Mucosa of stomach (tissue), 1 donor: ENCODE measurements around the gene SVEP1.

Experiments used
- H3K27me3 ChIP-seq: one replicate; pipeline ENCODE4 v1.7.0; 2013; ENCODE audit warnings: mild to moderate bottlenecking, low read length; ENCODE audit not compliant: control insufficient read depth, insufficient read depth
- H3K36me3 ChIP-seq: one replicate; pipeline ENCODE4 v1.7.0; 2013; ENCODE audit warnings: low read length; ENCODE audit not compliant: control insufficient read depth, insufficient read depth
- H3K4me1 ChIP-seq: one replicate; pipeline ENCODE4 v1.7.0; 2013; ENCODE audit warnings: mild to moderate bottlenecking, low read length; ENCODE audit not compliant: control insufficient read depth, insufficient read depth
- H3K4me3 ChIP-seq: one replicate; pipeline ENCODE4 v1.7.0; 2013; ENCODE audit warnings: low read length
- H3K9ac ChIP-seq: one replicate; pipeline ENCODE4 v1.7.0; 2013; ENCODE audit warnings: mild to moderate bottlenecking, low read length, moderate library complexity
- H3K9me3 ChIP-seq: one replicate; pipeline ENCODE4 v1.7.0; 2013; ENCODE audit warnings: mild to moderate bottlenecking, low read length, moderate library complexity; ENCODE audit not compliant: control insufficient read depth
- donor health status: Pancreatic carcinoma.

Gene SVEP1

GRCh38 chr9:110573305-110573704, 6.2 kb downstream of the SVEP1 start:
- Histone ChIP-seq H3K4me3 (no peak overlapping the region), H3K36me3 (no peaks in the 10 kb centered on the region), H3K9ac (no peak overlapping the region), H3K9me3 (no peaks in the 10 kb centered on the region), H3K4me1 (no peaks in the 10 kb centered on the region), H3K27me3 (no peaks in the 10 kb centered on the region)

- Histone ChIP-seq H3K36me3 (no peaks in the 10 kb centered on the region), H3K4me1 (no peaks in the 10 kb centered on the region), H3K27me3 (no peaks in the 10 kb centered on the region), H3K9ac (no peak overlapping the region), H3K9me3 (no peaks in the 10 kb centered on the region), H3K4me3 (no peak overlapping the region)
Measured at GRCh38 chr9:110571801-110572483, 7.6 kb downstream of the SVEP1 start.

GRCh38 chr9:110566156-110566555, 13.4 kb downstream of the SVEP1 start:
- H3K4me1 ChIP-seq = no peaks in the 10 kb centered on the region
- no peaks in the 10 kb centered on the region for H3K36me3 ChIP-seq
- no peak overlapping the region for H3K4me3 ChIP-seq
- H3K27me3 ChIP-seq = no peaks in the 10 kb centered on the region
- no peak overlapping the region for H3K9ac ChIP-seq
- H3K9me3 ChIP-seq = no peaks in the 10 kb centered on the region

- H3K36me3 ChIP-seq = no peaks in the 10 kb centered on the region
- H3K4me1 ChIP-seq = no peaks in the 10 kb centered on the region
- no peak overlapping the region for H3K4me3 ChIP-seq
- H3K9ac ChIP-seq = no peak overlapping the region
- H3K27me3 ChIP-seq = no peaks in the 10 kb centered on the region
- no peaks in the 10 kb centered on the region for H3K9me3 ChIP-seq
Measured at GRCh38 chr9:110561826-110562225, 17.7 kb downstream of the SVEP1 start.

- no peaks in the 10 kb centered on the region for H3K27me3 ChIP-seq
- H3K4me3 ChIP-seq = no peak overlapping the region
- H3K36me3 ChIP-seq = no peaks in the 10 kb centered on the region
- no peaks in the 10 kb centered on the region for H3K4me1 ChIP-seq
- H3K9ac ChIP-seq = no peak overlapping the region
- H3K9me3 ChIP-seq = no peaks in the 10 kb centered on the region
Measured at GRCh38 chr9:110559869-110560268, 19.7 kb downstream of the SVEP1 start.

GRCh38 chr9:110555551-110556331, 23.8 kb downstream of the SVEP1 start:
- Histone ChIP-seq H3K4me1 (no peaks in the 10 kb centered on the region), H3K9ac (no peak overlapping the region), H3K4me3 (no peak overlapping the region)

GRCh38 chr9:110546411-110546871, 33.1 kb downstream of the SVEP1 start:
- no peak overlapping the region for H3K4me3 ChIP-seq
- no peaks in the 10 kb centered on the region for H3K4me1 ChIP-seq
- H3K9me3 ChIP-seq = no peaks in the 10 kb centered on the region
- H3K27me3 ChIP-seq = no peaks in the 10 kb centered on the region
- H3K36me3 ChIP-seq = no peaks in the 10 kb centered on the region
- no peak overlapping the region for H3K9ac ChIP-seq

More at GRCh38 chr9:110555551-110556331, 23.8 kb downstream of the SVEP1 start:
- H3K36me3 ChIP-seq = no peaks in the 10 kb centered on the region
- no peaks in the 10 kb centered on the region for H3K9me3 ChIP-seq
- H3K27me3 ChIP-seq = no peaks in the 10 kb centered on the region

- H3K4me3 ChIP-seq = no peak overlapping the region
- no peaks in the 10 kb centered on the region for H3K4me1 ChIP-seq
- no peak overlapping the region for H3K9ac ChIP-seq
- H3K27me3 ChIP-seq = no peaks in the 10 kb centered on the region
- H3K9me3 ChIP-seq = no peaks in the 10 kb centered on the region
- no peaks in the 10 kb centered on the region for H3K36me3 ChIP-seq
Measured at GRCh38 chr9:110545705-110546104, 33.8 kb downstream of the SVEP1 start.

- no peaks in the 10 kb centered on the region for H3K4me1 ChIP-seq
- H3K4me3 ChIP-seq = no peak overlapping the region
- no peaks in the 10 kb centered on the region for H3K36me3 ChIP-seq
- H3K27me3 ChIP-seq = no peaks in the 10 kb centered on the region
- no peaks in the 10 kb centered on the region for H3K9me3 ChIP-seq
- no peak overlapping the region for H3K9ac ChIP-seq
Measured at GRCh38 chr9:110543631-110544051, 35.9 kb downstream of the SVEP1 start.

GRCh38 chr9:110541950-110542349, 37.6 kb downstream of the SVEP1 start:
- Histone ChIP-seq H3K9ac (no peak overlapping the region), H3K27me3 (no peaks in the 10 kb centered on the region), H3K4me3 (no peak overlapping the region), H3K4me1 (no peaks in the 10 kb centered on the region), H3K9me3 (no peaks in the 10 kb centered on the region), H3K36me3 (no peaks in the 10 kb centered on the region)

- Histone ChIP-seq H3K9me3 (no peaks in the 10 kb centered on the region), H3K4me1 (no peaks in the 10 kb centered on the region), H3K36me3 (no peaks in the 10 kb centered on the region), H3K9ac (no peak overlapping the region), H3K27me3 (no peaks in the 10 kb centered on the region), H3K4me3 (no peak overlapping the region)
Measured at GRCh38 chr9:110538647-110539041, 40.9 kb downstream of the SVEP1 start.

- H3K36me3 ChIP-seq = no peaks in the 10 kb centered on the region
- H3K27me3 ChIP-seq = no peaks in the 10 kb centered on the region
- H3K4me1 ChIP-seq = no peaks in the 10 kb centered on the region
- H3K9me3 ChIP-seq = no peaks in the 10 kb centered on the region
- no peak overlapping the region for H3K9ac ChIP-seq
- H3K4me3 ChIP-seq = no peak overlapping the region
Measured at GRCh38 chr9:110537841-110538646, 41.5 kb downstream of the SVEP1 start.
